T-cell (primary cell): ENCODE results near the gene TULP4. TPM values are rescaled to one million over a fixed set of nuclear protein-coding genes. Genes with fewer than 3 reads are reported as not detected.
"Not testable (repeated sequence)": the region's sequence is repeated elsewhere in the genome, so short reads cannot be mapped to it uniquely, and the experiment has no call there.

Source experiments
- ATAC-seq, 4 experiments: fragments of 200-7000 bp in 3 of 4; fragments of 150-1000 bp in 1 of 4; cut with Tn5 transposase; replicated peaks in 1 of 4; 1 replicate in 3 of 4; 2 replicates in 1 of 4; pipeline ENCODE4 v1.10.0; 2021; ENCODE audit warnings: moderate library complexity in 3 of 4, mild to moderate bottlenecking in 2 of 4, moderate number of reproducible peaks in 1 of 4
- CTCF ChIA-PET, 2 donors: fragments of 300-600 bp; sonication (Branson Sonifier 250); formaldehyde crosslinking; loops; one replicate each; lab custom pipeline; 2022; ENCODE audit warnings: antibody characterized with exemption in 2 of 2; lab: Charles Lee
- POLR2A ChIA-PET, 2 donors: fragments of 300-600 bp; sonication (Branson Sonifier 250); formaldehyde crosslinking; loops; one replicate each; lab custom pipeline; 2022; ENCODE audit warnings: antibody characterized with exemption in 2 of 2; lab: Charles Lee
- DNase-seq, 35 experiments: peaks; one replicate each; pipeline versions ENCODE4 v3.0.0 to v3.0.0-alpha.2; 2013 to 2023
- H3K27ac ChIP-seq: one replicate; pipeline ENCODE4 v1.5.1; 2013; ENCODE audit warnings: low read length
- H3K27me3 ChIP-seq, 2 experiments: replicated peaks in 1 of 2; 1 replicate in 1 of 2; 2 replicates in 1 of 2; pipeline versions ENCODE4 v1.6.1 to v1.7.0; 2013; ENCODE audit warnings: low read length in 1 of 2, mixed read lengths in 1 of 2; ENCODE audit not compliant: control insufficient read depth in 2 of 2, insufficient read depth in 2 of 2; ENCODE audit errors: extremely low read depth in 1 of 2
- H3K36me3 ChIP-seq, 2 donors: 1 replicate in 1 of 2; 2 replicates in 1 of 2; pipeline versions ENCODE4 v1.6.1 to v1.7.0; 2013; ENCODE audit warnings: low read length in 1 of 2; ENCODE audit not compliant: control insufficient read depth in 2 of 2, insufficient read depth in 1 of 2; ENCODE audit errors: extremely low read depth in 1 of 2
- H3K4me1 ChIP-seq, 2 experiments: 1 replicate in 1 of 2; 2 replicates in 1 of 2; pipeline versions ENCODE4 v1.6.1 to v1.7.0; 2013; ENCODE audit warnings: low read length in 2 of 2, mixed read lengths in 1 of 2; ENCODE audit not compliant: insufficient read depth in 2 of 2, control insufficient read depth in 1 of 2; ENCODE audit errors: extremely low read depth in 1 of 2
- H3K4me3 ChIP-seq, 2 donors: 1 replicate in 1 of 2; 2 replicates in 1 of 2; pipeline versions ENCODE4 v1.5.1 to v1.7.0; 2013; ENCODE audit warnings: mild to moderate bottlenecking in 2 of 2, low read length in 1 of 2, moderate library complexity in 1 of 2; ENCODE audit not compliant: control insufficient read depth in 1 of 2; ENCODE audit errors: extremely low read depth in 1 of 2
- H3K9me3 ChIP-seq: 2 replicates; pipeline ENCODE4 v1.7.0; 2013
- H3K27ac Mint-ChIP-seq, 2 donors: one replicate each; pipeline ENCODE4 v1.8.0; 2020 to 2021; ENCODE audit warnings: mild to moderate bottlenecking in 2 of 2, mixed read lengths in 2 of 2
- H3K27me3 Mint-ChIP-seq, 2 donors: one replicate each; pipeline ENCODE4 v1.8.0; 2021 to 2022; ENCODE audit warnings: mixed read lengths in 2 of 2
- H3K36me3 Mint-ChIP-seq: one replicate; pipeline ENCODE4 v1.8.0; 2021; ENCODE audit warnings: mixed read lengths
- H3K4me1 Mint-ChIP-seq, 3 donors: one replicate each; pipeline ENCODE4 v1.8.0; 2020 to 2022; ENCODE audit warnings: mixed read lengths in 3 of 3, mild to moderate bottlenecking in 1 of 3
- H3K4me3 Mint-ChIP-seq, 3 donors: one replicate each; pipeline ENCODE4 v1.8.0; 2020 to 2022; ENCODE audit warnings: mild to moderate bottlenecking in 3 of 3, mixed read lengths in 3 of 3, moderate library complexity in 3 of 3
- H3K9me3 Mint-ChIP-seq, 3 donors: one replicate each; pipeline ENCODE4 v1.8.0; 2020 to 2022; ENCODE audit warnings: mixed read lengths in 3 of 3
- WGBS: methylation state at CpG from one replicate; pipeline ENCODE4 v1.1.5; 2013; ENCODE audit warnings: missing lambda C conversion rate; ENCODE audit not compliant: insufficient coverage; 5-methylcytosine and 5-hydroxymethylcytosine counted together
- total RNA-seq, 35 experiments: library from RNA in 6 of 35; stranded (reverse) in 6 of 35; fragments of 120-200 nt in 1 of 35; gene quantifications; one replicate each; pipeline versions ENCODE4 v1.2.1 to v1.2.4 and lab custom pipeline; 2013 to 2026

TULP4 gene
- total RNA-seq, 5 donors from 2014 or later (not counting 1 experiment from before 2014, with no cell fraction given), result 62.9 to 85.1 (median 76.1) TPM

GRCh38 chr6:158297657-158298056, 14.6 kb upstream of the TULP4 start:
- DNase-seq, H3K9me3 ChIP-seq, H3K4me3 ChIP-seq, H3K27ac ChIP-seq, CTCF ChIA-PET, H3K36me3 ChIP-seq, H3K27me3 ChIP-seq, H3K27me3 Mint-ChIP-seq, H3K27ac Mint-ChIP-seq, H3K4me3 Mint-ChIP-seq, POLR2A ChIA-PET, ATAC-seq, H3K4me1 ChIP-seq: not testable (repeated sequence)
- 93% methylated on average over 5 of the region's 10 CpGs for WGBS
- Mint-ChIP-seq H3K4me1 (peaks cover 0 to 11% (median 7%) of the 10 kb centered on the region in 3 donors), H3K36me3 (peaks cover 47% of the 10 kb centered on the region), H3K9me3 (peaks cover 12 to 14% (median 12%) of the 10 kb centered on the region in 3 donors)

GRCh38 chr6:158300306-158301143, 11.7 kb upstream of the TULP4 start:
- H3K27me3 ChIP-seq, H3K4me3 Mint-ChIP-seq, POLR2A ChIA-PET, H3K4me1 Mint-ChIP-seq, DNase-seq, H3K4me3 ChIP-seq, H3K27ac ChIP-seq, H3K27me3 Mint-ChIP-seq, H3K36me3 ChIP-seq, ATAC-seq, H3K27ac Mint-ChIP-seq, CTCF ChIA-PET, H3K9me3 ChIP-seq, H3K4me1 ChIP-seq: not testable (repeated sequence)
- Mint-ChIP-seq H3K9me3 (peaks cover 12 to 14% (median 12%) of the 10 kb centered on the region in 3 donors), H3K36me3 (peaks cover 50% of the 10 kb centered on the region)
- 100% methylated on average over 3 of the region's 10 CpGs for WGBS

- H3K4me1 ChIP-seq, H3K27me3 Mint-ChIP-seq, H3K27ac ChIP-seq, POLR2A ChIA-PET, DNase-seq, H3K4me3 Mint-ChIP-seq, H3K4me3 ChIP-seq, H3K27ac Mint-ChIP-seq, ATAC-seq, H3K9me3 ChIP-seq, H3K4me1 Mint-ChIP-seq, H3K36me3 ChIP-seq, H3K9me3 Mint-ChIP-seq, H3K27me3 ChIP-seq: not testable (repeated sequence)
- WGBS, result no CpG with 5 or more reads among the region's 4 CpGs
- CTCF ChIA-PET, result interaction anchor here in 1 of 2 donors (0.7 kb wide), 1 partner anchor 84 kb away, joined by 4 read pairs; no protein-coding TSS in a partner anchor
- peaks cover 45% of the 10 kb centered on the region for H3K36me3 Mint-ChIP-seq
Measured at GRCh38 chr6:158301561-158301960, 10.7 kb upstream of the TULP4 start.

- H3K9me3 ChIP-seq, ATAC-seq, H3K4me1 Mint-ChIP-seq, H3K27me3 Mint-ChIP-seq, POLR2A ChIA-PET, H3K27ac Mint-ChIP-seq, H3K4me1 ChIP-seq, H3K4me3 ChIP-seq, H3K27me3 ChIP-seq, H3K27ac ChIP-seq, DNase-seq, H3K4me3 Mint-ChIP-seq, H3K9me3 Mint-ChIP-seq, H3K36me3 ChIP-seq, CTCF ChIA-PET: not testable (repeated sequence)
- WGBS, result no CpG with 5 or more reads among the region's 7 CpGs
- peaks cover 41% of the 10 kb centered on the region for H3K36me3 Mint-ChIP-seq
Measured at GRCh38 chr6:158302195-158302796, 10.0 kb upstream of the TULP4 start.

- Mint-ChIP-seq H3K36me3 (peaks cover 40% of the 10 kb centered on the region), H3K27me3 (no peaks in the 10 kb centered on the region), H3K4me3 (no peak overlapping the region), H3K4me1 (peaks cover 0 to 4% (median 0%) of the 10 kb centered on the region in 3 donors), H3K9me3 (peaks cover 0 to 5% (median 5%) of the 10 kb centered on the region in 3 donors), H3K27ac (peak overlapping the region in 1 of 2 donors; percentile 6)
- H3K9me3 ChIP-seq, result no peaks in the 10 kb centered on the region
- 98% methylated on average over 5 of the region's 7 CpGs for WGBS
- H3K4me3 ChIP-seq, result no peak overlapping the region
- ATAC-seq (no peak), DNase-seq (no peak)
- POLR2A ChIA-PET, result no interaction called here
- H3K27ac ChIP-seq, result no peak overlapping the region
- H3K36me3 ChIP-seq, result no peaks in the 10 kb centered on the region
- H3K4me1 ChIP-seq, result no peaks in the 10 kb centered on the region
- H3K27me3 ChIP-seq, result no peaks in the 10 kb centered on the region
- CTCF ChIA-PET, result no interaction called here
Measured at GRCh38 chr6:158303210-158303731, 9.0 kb upstream of the TULP4 start.

GRCh38 chr6:158304254-158304653, 8.0 kb upstream of the TULP4 start:
- POLR2A ChIA-PET, result interaction anchor here in 1 of 2 donors (0.7 kb wide), 1 partner anchor 99 kb away, joined by 3 read pairs; no protein-coding TSS in a partner anchor
- CTCF ChIA-PET, result interaction anchor here in 1 of 2 donors (0.6 kb wide), 1 partner anchor 60 kb away, joined by 3 read pairs; no protein-coding TSS in a partner anchor
- DNase-seq (no peak), ATAC-seq (no peak)
- no peaks in the 10 kb centered on the region for H3K9me3 ChIP-seq
- Mint-ChIP-seq H3K27me3 (no peaks in the 10 kb centered on the region), H3K4me1 (peaks cover 0 to 4% (median 0%) of the 10 kb centered on the region in 3 donors), H3K36me3 (peaks cover 33% of the 10 kb centered on the region), H3K27ac (no peak overlapping the region), H3K4me3 (no peak overlapping the region), H3K9me3 (no peaks in the 10 kb centered on the region)
- no peaks in the 10 kb centered on the region for H3K4me1 ChIP-seq
- no peaks in the 10 kb centered on the region for H3K36me3 ChIP-seq
- H3K27me3 ChIP-seq, result no peaks in the 10 kb centered on the region
- no peak overlapping the region for H3K27ac ChIP-seq
- H3K4me3 ChIP-seq, result no peak overlapping the region
